Stimulated activated CD4-positive, alpha-beta T cell treated with anti-CD3 and anti-CD28 coated beads, Interleukin-15, amount 100 ng/mL, for 24 hours (primary cell): ENCODE measurements around the gene EIF2B5.
A peak's percentile ranks its signal among the peaks of the same experiment; 100 is the strongest.
"Not testable (repeated sequence)": the region's sequence is repeated elsewhere in the genome, so short reads cannot be mapped to it uniquely, and the experiment has no call there.

Source experiments
- DNase-seq: peaks from one replicate; pipeline ENCODE4 v3.0.0-alpha.2; 2020

The EIF2B5 gene

GRCh38 chr3:184148076-184148475 is 12.9 kb downstream of the EIF2B5 start:
- no peak for DNase-seq

- no peak for DNase-seq
These were observed 14.0 kb downstream of the EIF2B5 start for GRCh38 chr3:184149123-184149522.

- not testable (repeated sequence) for DNase-seq
These were observed 14.6 kb downstream of the EIF2B5 start for GRCh38 chr3:184149770-184150169.

GRCh38 chr3:184154885-184155643 is 19.9 kb downstream of the EIF2B5 start, which contains the start of gene DVL3:
Gene DVL3 (plus strand): TSS chr3:184155377. CDS start chr3:184155636, 259 bp downstream.
- peak; percentile 58 for DNase-seq

GRCh38 chr3:184155644-184156521 is 20.7 kb downstream of the EIF2B5 start:
- peak; percentile 73 for DNase-seq

GRCh38 chr3:184156522-184156955 is 21.4 kb downstream of the EIF2B5 start:
- DNase-seq: no peak

GRCh38 chr3:184157206-184157605 is 22.0 kb downstream of the EIF2B5 start:
- DNase-seq: no peak

GRCh38 chr3:184158404-184158803 is 23.2 kb downstream of the EIF2B5 start:
- no peak for DNase-seq

GRCh38 chr3:184160456-184160855 is 25.3 kb downstream of the EIF2B5 start:
- no peak for DNase-seq

GRCh38 chr3:184162571-184163070 is 27.5 kb downstream of the EIF2B5 start:
- not testable (repeated sequence) for DNase-seq

GRCh38 chr3:184164648-184165330 is 29.6 kb downstream of the EIF2B5 start:
- DNase-seq: no peak

- DNase-seq: no peak
These were observed 30.4 kb downstream of the EIF2B5 start for GRCh38 chr3:184165543-184165942.

- DNase-seq: no peak
These were observed 31.5 kb downstream of the EIF2B5 start for GRCh38 chr3:184166671-184167070.

GRCh38 chr3:184167786-184168185 is 32.6 kb downstream of the EIF2B5 start:
- no peak for DNase-seq

GRCh38 chr3:184168363-184169120 is 33.4 kb downstream of the EIF2B5 start:
- no peak for DNase-seq

GRCh38 chr3:184169896-184170875 is 35.0 kb downstream of the EIF2B5 start:
- no peak for DNase-seq

- DNase-seq: no peak
These were observed 36.4 kb downstream of the EIF2B5 start for GRCh38 chr3:184171562-184171961.

- DNase-seq: no peak
These were observed 37.7 kb downstream of the EIF2B5 start for GRCh38 chr3:184172681-184173373.

- no peak for DNase-seq
These were observed 38.2 kb downstream of the EIF2B5 start for GRCh38 chr3:184173374-184173722.

- DNase-seq: no peak
These were observed 39.1 kb downstream of the EIF2B5 start for GRCh38 chr3:184174284-184174645.
